HCT116 (cell line): ENCODE measurements around the gene SLC39A1.

ENCODE experiments used
- CEBPB ChIP-seq: IDR thresholded peaks from 2 replicates; pipeline ENCODE4 v1.6.1; 2012; ENCODE audit warnings: low read depth
- EGR1 ChIP-seq: IDR thresholded peaks from 2 replicates; pipeline ENCODE4 v1.6.1; 2012; ENCODE audit warnings: low read depth
- EZH2 ChIP-seq: fragments of 200-600 bp; sonication (generic); IDR thresholded peaks from 2 replicates; pipeline ENCODE4 v1.6.1; 2017; ENCODE audit warnings: antibody characterized with exemption, mixed run types
- REST ChIP-seq: IDR thresholded peaks from 2 replicates; pipeline ENCODE4 v1.6.1; 2012; ENCODE audit warnings: low read depth

GRCh38 chr1:153960206-153960605 is 3.1 kb downstream of the SLC39A1 start:
- TF ChIP-seq EGR1 (no peak), EZH2 (no peak), CEBPB (no peak), REST (no peak)
